Right lung (tissue), 5 donors: ENCODE data around the gene LHFPL2. TPM values are rescaled to one million over a fixed set of nuclear protein-coding genes. Genes with fewer than 3 reads are reported as not detected.

Experiments used
- DNase-seq, 2 donors: peaks; one replicate each; pipeline ENCODE4 v3.0.0-alpha.2; 2013
- polyA plus RNA-seq, 5 donors: library from polyadenylated mRNA; unstranded; fragments of 120-200 nt; gene quantifications; one replicate each; pipeline versions ENCODE4 v1.2.1 to v1.2.3, GENCODE V29; 2013; ENCODE audit warnings: inconsistent platforms in 1 of 5, low replicate concordance in 1 of 5; ENCODE audit not compliant: insufficient read length in 5 of 5, insufficient read depth in 1 of 5

LHFPL2 gene
- polyA plus RNA-seq, 5 donors, result 36.8 to 50.9 (median 43.8) TPM

GRCh38 chr5:78546276-78546996 is 102.1 kb downstream of the LHFPL2 start:
- DNase-seq, result no peak

GRCh38 chr5:78545406-78545805 is 103.2 kb downstream of the LHFPL2 start:
- DNase-seq, result no peak

GRCh38 chr5:78544561-78545201 is 103.9 kb downstream of the LHFPL2 start:
- no peak for DNase-seq

GRCh38 chr5:78543916-78544315 is 104.7 kb downstream of the LHFPL2 start:
- no peak for DNase-seq

- no peak for DNase-seq
These were observed 105.3 kb downstream of the LHFPL2 start for GRCh38 chr5:78543292-78543691.

GRCh38 chr5:78542321-78542840 is 106.2 kb downstream of the LHFPL2 start:
- DNase-seq, result no peak

- no peak for DNase-seq
These were observed 107.4 kb downstream of the LHFPL2 start for GRCh38 chr5:78541086-78541654.

- DNase-seq, result no peak
These were observed 108.1 kb downstream of the LHFPL2 start for GRCh38 chr5:78540335-78541085.

GRCh38 chr5:78538240-78538850 is 110.2 kb downstream of the LHFPL2 start:
- DNase-seq, result no peak

- DNase-seq, result peak in 1 of 2 donors; percentile 51
These were observed 110.8 kb downstream of the LHFPL2 start for GRCh38 chr5:78537821-78538220.

- DNase-seq, result no peak
These were observed 111.2 kb downstream of the LHFPL2 start for GRCh38 chr5:78537411-78537810.

GRCh38 chr5:78536661-78537196 is 111.8 kb downstream of the LHFPL2 start:
- DNase-seq, result no peak

- DNase-seq, result no peak
These were observed 113.7 kb downstream of the LHFPL2 start for GRCh38 chr5:78534905-78535200.

- no peak for DNase-seq
These were observed 114.2 kb downstream of the LHFPL2 start for GRCh38 chr5:78534148-78534904.

GRCh38 chr5:78533356-78533755 is 115.2 kb downstream of the LHFPL2 start:
- no peak for DNase-seq

GRCh38 chr5:78530342-78531096 is 118.1 kb downstream of the LHFPL2 start:
- DNase-seq, result no peak

- DNase-seq, result no peak
These were observed 120.6 kb downstream of the LHFPL2 start for GRCh38 chr5:78527925-78528324.

GRCh38 chr5:78527054-78527859 is 121.3 kb downstream of the LHFPL2 start:
- DNase-seq, result peak; percentile 79 to 85

- no peak for DNase-seq
These were observed 122.5 kb downstream of the LHFPL2 start for GRCh38 chr5:78526049-78526525.
